Kidney (tissue), 14 donors: ENCODE data around the gene TMEM181. TPM values are rescaled to one million over a fixed set of nuclear protein-coding genes. Genes with fewer than 3 reads are reported as not detected.

Experiments used
- DNase-seq, 5 donors: peaks; one replicate each; pipeline ENCODE4 v3.0.0-alpha.2; 2013 to 2020
- FAIRE-seq: peaks from 2 replicates; lab custom pipeline; 2012; peaks lifted over from hg19 to GRCh38; lab: Jason Lieb, UNC
- H3K27ac ChIP-seq, 2 donors: one replicate each; pipeline ENCODE4 v1.7.0; 2013; ENCODE audit warnings: low read depth in 2 of 2, low read length in 2 of 2, inconsistent platforms in 1 of 2
- H3K27me3 ChIP-seq: one replicate; pipeline ENCODE4 v1.7.1; 2013; ENCODE audit warnings: low read length, inconsistent platforms; ENCODE audit not compliant: control insufficient read depth, insufficient read depth
- H3K36me3 ChIP-seq, 3 donors: one replicate each; pipeline versions ENCODE4 v1.7.0 to v1.7.1; 2013; ENCODE audit warnings: low read length in 3 of 3, control low read depth in 1 of 3, inconsistent platforms in 1 of 3; ENCODE audit not compliant: insufficient read depth in 3 of 3, control insufficient read depth in 2 of 3
- H3K4me1 ChIP-seq, 3 donors: one replicate each; pipeline versions ENCODE4 v1.7.0 to v1.7.1; 2013; ENCODE audit warnings: low read length in 3 of 3, inconsistent platforms in 1 of 3, low read depth in 1 of 3; ENCODE audit not compliant: control insufficient read depth in 2 of 3, insufficient read depth in 2 of 3
- H3K4me3 ChIP-seq, 3 donors: one replicate each; pipeline versions ENCODE4 v1.7.0 to v1.8.1; 2013; ENCODE audit warnings: low read length in 3 of 3, control low read depth in 1 of 3, inconsistent platforms in 1 of 3
- H3K9ac ChIP-seq, 3 donors: one replicate each; pipeline versions ENCODE4 v1.7.0 to v1.7.1; 2013; ENCODE audit warnings: low read length in 3 of 3, control low read depth in 1 of 3, inconsistent platforms in 1 of 3
- H3K9me3 ChIP-seq, 3 donors: one replicate each; pipeline versions ENCODE4 v1.7.0 to v1.7.1; 2013; ENCODE audit warnings: low read length in 3 of 3, control low read depth in 1 of 3, inconsistent platforms in 1 of 3; ENCODE audit not compliant: control insufficient read depth in 2 of 3, insufficient read depth in 1 of 3
- CTCF ChIP-seq: IDR thresholded peaks from 3 replicates; pipeline ENCODE4 v1.5.1; 2012; ENCODE audit warnings: mild to moderate bottlenecking, moderate library complexity, borderline replicate concordance; ENCODE audit not compliant: insufficient read depth; ENCODE audit errors: extremely low read depth
- intact Hi-C: fragments of 100-400 bp; cut with DNase I; formaldehyde crosslinking; loops from one replicate; pipeline ENCODE4 v1.11.1; 2022
- polyA plus RNA-seq: library from polyadenylated mRNA; stranded (reverse); fragments of 350-450 nt; fragmentation: Illumina TruSeq; extraction: RNeasy Lipid Tissue Mini Kit (QIAGEN cat#74804); gene quantifications from one replicate; pipeline ENCODE4 v1.2.3, GENCODE V29; 2014; ENCODE audit warnings: low read depth, low replicate concordance; ENCODE audit not compliant: insufficient read depth
- total RNA-seq: library from RNA; stranded (reverse); fragmentation: NEBNext Ultra II Directional; extraction: Animal tissue kit (Norgen Biotek cat#: 25700); gene quantifications from one replicate; pipeline ENCODE4 v1.2.1, GENCODE V29; 2021
- donor health status: control.
- donor health status: control.
- donor health status: control.
- donor health status: control.
- donor health status: control.
- donor health status: DM: yes; HTN: yes; CAD: no.
- donor health status: Normal renal cell carcinoma (clear cell type).

TMEM181 gene
- total and polyA plus RNA-seq, 2 donors from 2014 or later: 6.9 to 19.9 TPM

DNA sequence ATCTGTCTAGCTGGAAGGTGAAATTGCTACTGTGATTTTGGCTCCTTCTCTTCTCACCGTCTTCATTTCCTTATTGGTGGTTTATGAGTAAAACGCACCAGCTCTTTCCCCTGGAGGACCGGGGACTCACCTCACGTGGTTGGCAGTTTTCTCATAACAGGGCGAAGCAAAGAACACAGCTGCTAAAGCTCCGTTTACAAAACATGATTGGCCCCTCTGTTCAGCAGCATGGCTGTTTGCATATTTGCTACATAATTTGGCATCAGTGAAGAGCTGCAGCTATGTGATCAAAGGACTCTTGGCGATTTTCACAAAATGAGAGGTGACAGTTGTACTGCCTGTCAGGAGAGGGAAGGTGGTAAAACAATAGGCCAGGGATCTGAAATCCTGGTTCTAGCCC lies 20.5 kb upstream of the TMEM181 start:
- Histone ChIP-seq H3K4me3 (no peak overlapping the region), H3K27me3 (no peaks in the 10 kb centered on the region), H3K9me3 (no peaks in the 10 kb centered on the region), H3K9ac (no peak overlapping the region), H3K4me1 (no peaks in the 10 kb centered on the region), H3K27ac (no peak overlapping the region), H3K36me3 (no peaks in the 10 kb centered on the region)
- no peak for FAIRE-seq
- no peak for TF ChIP-seq CTCF
- no peak for DNase-seq
- intact Hi-C loops: no loop called here

GRCh38 chr6:158539881-158540280 lies 20.0 kb upstream of the TMEM181 start:
- Histone ChIP-seq H3K9ac (no peak overlapping the region), H3K4me1 (no peaks in the 10 kb centered on the region), H3K4me3 (no peak overlapping the region), H3K36me3 (no peaks in the 10 kb centered on the region), H3K9me3 (no peaks in the 10 kb centered on the region), H3K27me3 (no peaks in the 10 kb centered on the region), H3K27ac (no peak overlapping the region)
- no peak for DNase-seq
- TF ChIP-seq CTCF: no peak
- intact Hi-C loops: no loop called here
- no peak for FAIRE-seq

GRCh38 chr6:158543606-158544185 lies 16.2 kb upstream of the TMEM181 start:
- no peak overlapping the region for H3K27ac ChIP-seq
- no peak overlapping the region for H3K4me3 ChIP-seq
- no peak for DNase-seq
- no peaks in the 10 kb centered on the region for H3K27me3 ChIP-seq
- no peaks in the 10 kb centered on the region for H3K36me3 ChIP-seq
- intact Hi-C loops: no loop called here
- no peaks in the 10 kb centered on the region for H3K9me3 ChIP-seq
- H3K9ac ChIP-seq: no peak overlapping the region
- TF ChIP-seq CTCF: no peak
- FAIRE-seq: no peak
- no peaks in the 10 kb centered on the region for H3K4me1 ChIP-seq

DNA sequence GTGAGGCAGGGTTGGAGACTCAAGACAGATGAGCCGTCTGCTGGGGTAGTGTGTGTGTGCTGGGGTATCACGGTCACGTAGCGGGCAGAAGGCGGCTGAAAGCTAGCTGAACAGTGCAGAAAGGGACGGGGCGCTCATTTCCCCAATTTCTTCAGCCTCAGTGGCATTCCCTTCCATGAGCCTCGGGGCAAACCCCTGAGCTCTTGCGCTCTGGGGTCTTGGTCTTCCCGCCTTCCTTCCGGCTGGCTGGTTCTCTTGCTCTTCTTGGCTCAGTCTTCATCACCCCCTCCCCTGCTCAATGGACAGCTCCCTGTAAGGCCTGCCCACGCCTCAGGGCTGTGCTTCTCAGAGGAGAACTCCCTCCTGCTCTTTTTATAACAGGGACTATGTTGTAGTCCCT lies 15.5 kb upstream of the TMEM181 start:
- intact Hi-C loops: no loop called here
- H3K4me3 ChIP-seq: no peak overlapping the region
- no peaks in the 10 kb centered on the region for H3K27me3 ChIP-seq
- H3K4me1 ChIP-seq: no peaks in the 10 kb centered on the region
- peak in 1 of 5 donors; percentile 8 for DNase-seq
- H3K9me3 ChIP-seq: no peaks in the 10 kb centered on the region
- no peak overlapping the region for H3K9ac ChIP-seq
- no peak overlapping the region for H3K27ac ChIP-seq
- no peaks in the 10 kb centered on the region for H3K36me3 ChIP-seq
- TF ChIP-seq CTCF: no peak
- FAIRE-seq: no peak
